ENCODE measurements around the gene EXOC4. TPM values are rescaled to one million over a fixed set of nuclear protein-coding genes. Genes with fewer than 3 reads are reported as not detected.

EXOC4 gene
- total and polyA plus RNA-seq, 2 donors (not counting 1 experiment from before 2014, with no cell fraction given): 79.6 to 158 TPM

GRCh38 chr7:133741703-133742102 lies 488.8 kb downstream of the EXOC4 start:
- H3K36me3 ChIP-seq (ENCODE audit: control insufficient read depth, insufficient read depth, low read length): no peaks in the 10 kb centered on the region
- no peak overlapping the region for H3K27ac ChIP-seq (ENCODE audit: insufficient read depth, low read length)
- H3K4me3 ChIP-seq (replicated peaks in 1 of 4; ENCODE audit: control extremely low read depth in 1 of 4, insufficient read depth in 1 of 4, low read depth in 3 of 4, low read length in 4 of 4): no peak overlapping the region
- H2AFZ ChIP-seq (ENCODE audit: low read length): no peak overlapping the region
- no peak for DNase-seq (ENCODE audit: low read depth in 2 of 2)
- no peaks in the 10 kb centered on the region for H3K79me2 ChIP-seq (ENCODE audit: control insufficient read depth, insufficient read depth, low read length)
- H3K4me1 ChIP-seq (ENCODE audit: control insufficient read depth, extremely low read depth, insufficient read depth, low read length): no peaks in the 10 kb centered on the region
- no peaks in the 10 kb centered on the region for H3K27me3 ChIP-seq (ENCODE audit: control insufficient read depth, insufficient read depth, low read length)
- no peaks in the 10 kb centered on the region for H4K20me1 ChIP-seq (ENCODE audit: control insufficient read depth, extremely low read depth, insufficient read depth, low read length)
- no peak overlapping the region for H3K4me2 ChIP-seq (ENCODE audit: extremely low read depth, insufficient read depth, low read length)
- H3K9ac ChIP-seq (ENCODE audit: insufficient read depth, low read length): no peak overlapping the region
- no peaks in the 10 kb centered on the region for H3K9me3 ChIP-seq (ENCODE audit: control insufficient read depth, insufficient read depth, low read depth, low read length)
- TF ChIP-seq CTCF (conservative IDR thresholded peaks at IDR 0.05 in 1 of 2, IDR thresholded peaks at IDR 0.05 in 1 of 2; ENCODE audit: low read depth in 1 of 2, low read length in 2 of 2) (no peak), EZH2 (IDR thresholded peaks at IDR 0.05; ENCODE audit: low read length, missing control alignments) (no peak)

DNA sequence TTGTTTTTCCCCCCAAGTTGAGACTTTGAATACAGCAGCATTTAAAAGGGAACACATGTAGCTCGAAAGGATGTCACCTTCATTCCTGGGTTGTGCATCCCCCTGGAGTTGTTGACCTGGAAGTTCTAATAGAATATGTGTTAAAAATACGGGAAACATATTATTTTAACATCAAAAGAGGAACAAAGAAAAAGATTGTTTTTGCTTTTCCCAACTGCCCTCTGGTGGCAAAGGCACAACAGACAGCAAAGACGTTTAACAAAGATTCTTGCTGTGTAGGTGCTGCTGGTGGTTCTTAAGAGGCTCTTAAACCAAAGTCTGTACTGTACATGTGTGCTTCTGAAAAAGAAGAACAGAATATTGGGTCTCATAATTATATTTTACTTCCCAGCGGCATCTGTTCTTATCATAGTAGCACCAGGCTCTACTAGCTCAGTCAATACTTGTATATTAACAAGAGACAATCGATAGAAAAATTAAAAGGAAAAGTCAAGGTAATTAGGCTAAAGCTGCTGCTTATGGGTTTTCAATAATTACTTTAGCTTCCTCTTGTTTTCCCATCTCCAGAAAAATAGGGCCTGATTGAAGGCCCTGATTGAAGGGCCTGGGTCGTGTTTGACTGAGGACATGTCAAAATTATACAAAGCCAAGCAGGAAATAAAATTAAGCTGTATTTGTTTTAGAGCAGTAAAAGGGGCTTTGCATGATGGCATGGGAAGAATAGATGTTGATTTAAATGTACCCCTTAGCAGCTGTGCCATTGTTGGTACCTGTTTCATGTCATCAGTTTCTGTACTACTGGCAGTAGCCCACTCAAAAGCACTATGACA lies 490.0 kb downstream of the EXOC4 start:
- TF ChIP-seq EZH2 (IDR thresholded peaks at IDR 0.05; ENCODE audit: low read length, missing control alignments) (no peak), CTCF (conservative IDR thresholded peaks at IDR 0.05 in 1 of 2, IDR thresholded peaks at IDR 0.05 in 1 of 2; ENCODE audit: low read depth in 1 of 2, low read length in 2 of 2) (peak; percentile 63 to 72)
- Histone ChIP-seq H4K20me1 (ENCODE audit: control insufficient read depth, extremely low read depth, insufficient read depth, low read length) (no peaks in the 10 kb centered on the region), H3K36me3 (ENCODE audit: control insufficient read depth, insufficient read depth, low read length) (no peaks in the 10 kb centered on the region), H3K4me3 (replicated peaks in 1 of 4; ENCODE audit: control extremely low read depth in 1 of 4, insufficient read depth in 1 of 4, low read depth in 3 of 4, low read length in 4 of 4) (no peak overlapping the region), H3K9ac (ENCODE audit: insufficient read depth, low read length) (no peak overlapping the region), H3K27ac (ENCODE audit: insufficient read depth, low read length) (no peak overlapping the region), H3K4me2 (ENCODE audit: extremely low read depth, insufficient read depth, low read length) (no peak overlapping the region), H3K27me3 (ENCODE audit: control insufficient read depth, insufficient read depth, low read length) (no peaks in the 10 kb centered on the region), H3K79me2 (ENCODE audit: control insufficient read depth, insufficient read depth, low read length) (no peaks in the 10 kb centered on the region), H2AFZ (ENCODE audit: low read length) (no peak overlapping the region), H3K9me3 (ENCODE audit: control insufficient read depth, insufficient read depth, low read depth, low read length) (no peaks in the 10 kb centered on the region), H3K4me1 (ENCODE audit: control insufficient read depth, extremely low read depth, insufficient read depth, low read length) (no peaks in the 10 kb centered on the region)
- DNase-seq (ENCODE audit: low read depth in 2 of 2): peak; percentile 13 to 46

DNA sequence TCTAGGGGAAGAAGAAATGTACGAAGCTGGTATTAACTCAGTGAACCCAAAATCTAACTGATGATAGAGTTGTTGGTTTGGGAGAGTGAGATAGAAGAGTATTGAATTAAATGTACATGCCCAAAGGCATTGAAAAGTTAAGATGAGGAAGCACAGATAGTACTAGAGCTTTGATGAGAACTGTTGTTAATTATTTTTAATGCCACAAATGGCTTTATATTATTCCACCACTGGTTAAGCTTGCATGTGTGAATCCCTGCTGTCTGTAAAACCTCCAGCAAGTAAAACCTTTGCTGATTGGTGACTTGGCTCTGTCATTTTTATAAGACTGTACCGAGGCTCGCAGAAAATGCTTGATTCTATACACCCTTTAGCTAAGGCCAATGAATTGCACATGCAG lies 491.6 kb downstream of the EXOC4 start:
- Histone ChIP-seq H2AFZ (ENCODE audit: low read length) (no peak overlapping the region), H3K79me2 (ENCODE audit: control insufficient read depth, insufficient read depth, low read length) (no peaks in the 10 kb centered on the region), H3K9me3 (ENCODE audit: control insufficient read depth, insufficient read depth, low read depth, low read length) (no peaks in the 10 kb centered on the region), H3K27ac (ENCODE audit: insufficient read depth, low read length) (no peak overlapping the region), H3K36me3 (ENCODE audit: control insufficient read depth, insufficient read depth, low read length) (no peaks in the 10 kb centered on the region), H3K27me3 (ENCODE audit: control insufficient read depth, insufficient read depth, low read length) (no peaks in the 10 kb centered on the region), H3K4me1 (ENCODE audit: control insufficient read depth, extremely low read depth, insufficient read depth, low read length) (no peaks in the 10 kb centered on the region), H3K4me3 (replicated peaks in 1 of 4; ENCODE audit: control extremely low read depth in 1 of 4, insufficient read depth in 1 of 4, low read depth in 3 of 4, low read length in 4 of 4) (no peak overlapping the region), H3K9ac (ENCODE audit: insufficient read depth, low read length) (no peak overlapping the region), H4K20me1 (ENCODE audit: control insufficient read depth, extremely low read depth, insufficient read depth, low read length) (no peaks in the 10 kb centered on the region), H3K4me2 (ENCODE audit: extremely low read depth, insufficient read depth, low read length) (no peak overlapping the region)
- no peak for TF ChIP-seq CTCF (conservative IDR thresholded peaks at IDR 0.05 in 1 of 2, IDR thresholded peaks at IDR 0.05 in 1 of 2; ENCODE audit: low read depth in 1 of 2, low read length in 2 of 2)
- TF ChIP-seq EZH2 (IDR thresholded peaks at IDR 0.05; ENCODE audit: low read length, missing control alignments): no peak
- DNase-seq (ENCODE audit: low read depth in 2 of 2): no peak

All from fibroblast of lung (primary cell).